Gastrocnemius medialis (tissue), 4 donors: Measurements from ENCODE around the gene ENDOV. TPM values are rescaled to one million over a fixed set of nuclear protein-coding genes. Genes with fewer than 3 reads are reported as not detected.

Experiments used
- ATAC-seq, 2 donors: fragments of 150-250 bp; one replicate each; pipeline ENCODE4 v1.9.1; 2016
- DNase-seq, 2 donors: peaks; one replicate each; pipeline ENCODE4 v3.0.0-alpha.2; 2019
- H3K27ac ChIP-seq, 4 donors: fragments of 200-600 bp; sonication (generic); 1 replicate in 1 of 4; 2 replicates in 3 of 4; pipeline ENCODE4 v1.5.1; 2016 to 2018; ENCODE audit warnings: mild to moderate bottlenecking in 2 of 4, moderate library complexity in 1 of 4
- H3K27me3 ChIP-seq, 3 donors: fragments of 200-600 bp; sonication (generic) in 2 of 3; 1 replicate in 1 of 3; 2 replicates in 2 of 3; pipeline versions ENCODE4 v1.5.1 to v1.6.0; 2016 to 2019; ENCODE audit warnings: mild to moderate bottlenecking in 1 of 3, moderate library complexity in 1 of 3
- H3K36me3 ChIP-seq, 2 donors: fragments of 200-600 bp; sonication (generic) in 1 of 2; one replicate each; pipeline ENCODE4 v1.5.1; 2017 to 2018
- H3K4me1 ChIP-seq, 2 donors: fragments of 200-600 bp; sonication (generic) in 1 of 2; one replicate each; pipeline ENCODE4 v1.5.1; 2016 to 2017; ENCODE audit warnings: mild to moderate bottlenecking in 2 of 2
- H3K4me3 ChIP-seq, 4 donors: fragments of 200-600 bp; sonication (generic) in 3 of 4; 1 replicate in 1 of 4; 2 replicates in 3 of 4; pipeline ENCODE4 v1.5.1; 2016 to 2019; ENCODE audit warnings: mild to moderate bottlenecking in 2 of 4
- H3K9me3 ChIP-seq, 3 donors: fragments of 200-600 bp; sonication (generic) in 2 of 3; 1 replicate in 1 of 3; 2 replicates in 2 of 3; pipeline ENCODE4 v1.5.1; 2016 to 2019
- POLR2A ChIP-seq, 2 donors: fragments of 450-650 bp; IDR thresholded peaks; one replicate each; pipeline ENCODE4 v1.6.1; 2017; ENCODE audit warnings: antibody characterized with exemption in 2 of 2, mild to moderate bottlenecking in 2 of 2, moderate library complexity in 2 of 2
- in situ Hi-C, 4 donors: fragments of 200-750 bp; cut with MboI; loops; one replicate each; pipeline versions ENCODE4 v1.15.0 to v1.8.0; 2017; ENCODE audit warnings: low sequenced_read_pairs in 4 of 4
- intact Hi-C: fragments of 100-400 bp; cut with DNase I; formaldehyde crosslinking; loops from one replicate; pipeline ENCODE4 v1.15.1; 2023; ENCODE audit warnings: low total_unique reads
- total RNA-seq, 4 donors: library from RNA; depleted of rRNA; stranded (reverse); fragments of >200 nt; gene quantifications; one replicate each; pipeline versions ENCODE4 v1.1.0 to v1.2.3, GENCODE V29; 2016
- TF ChIP-seq, protein P1 (sequence below), 5 experiments: fragments of 450-650 bp in 3 of 5; fragments of 200-600 bp in 2 of 5; sonication (generic) in 2 of 5; IDR thresholded peaks in 4 of 5; conservative IDR thresholded peaks in 1 of 5; 1 replicate in 4 of 5; 2 replicates in 1 of 5; pipeline ENCODE4 v1.5.1; 2016 to 2019; ENCODE audit warnings: antibody characterized with exemption in 5 of 5, mild to moderate bottlenecking in 3 of 5, moderate library complexity in 3 of 5

The ENDOV gene
- total RNA-seq, 4 donors from 2014 or later: 9.1 to 24.1 (median 18.0) TPM

DNA sequence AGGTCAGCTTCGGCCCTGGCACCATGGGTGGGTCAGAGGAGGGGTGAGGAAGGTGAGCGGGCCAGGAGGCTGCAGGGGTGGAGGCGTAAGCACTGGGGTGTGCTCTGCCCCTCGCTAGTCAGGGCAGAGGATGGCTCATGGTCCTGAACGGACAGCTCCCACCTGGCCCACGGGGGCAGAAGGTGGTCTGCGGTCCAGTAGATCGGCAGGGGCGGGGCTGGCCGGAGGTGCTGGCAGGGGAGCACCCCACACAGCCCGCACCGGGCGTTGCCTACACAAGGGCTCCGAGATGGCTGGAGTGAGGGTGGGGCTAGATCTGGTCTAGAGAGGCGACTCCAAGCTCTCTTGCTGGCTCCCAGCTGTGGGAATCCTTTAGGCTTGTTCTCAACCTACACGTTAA, 53.3 kb downstream of the ENDOV start:
- Histone ChIP-seq H3K36me3 (no peaks in the 10 kb centered on the region), H3K9me3 (no peaks in the 10 kb centered on the region), H3K4me1 (no peaks in the 10 kb centered on the region), H3K27ac (no peak overlapping the region), H3K4me3 (no peak overlapping the region), H3K27me3 (peaks cover 7 to 32% (median 14%) of the 10 kb centered on the region in 3 donors)
- DNase-seq (no peak), ATAC-seq (no peak)
- in situ Hi-C loops (no loop called here), intact Hi-C loops (no loop called here)
- TF ChIP-seq, protein P1, sequence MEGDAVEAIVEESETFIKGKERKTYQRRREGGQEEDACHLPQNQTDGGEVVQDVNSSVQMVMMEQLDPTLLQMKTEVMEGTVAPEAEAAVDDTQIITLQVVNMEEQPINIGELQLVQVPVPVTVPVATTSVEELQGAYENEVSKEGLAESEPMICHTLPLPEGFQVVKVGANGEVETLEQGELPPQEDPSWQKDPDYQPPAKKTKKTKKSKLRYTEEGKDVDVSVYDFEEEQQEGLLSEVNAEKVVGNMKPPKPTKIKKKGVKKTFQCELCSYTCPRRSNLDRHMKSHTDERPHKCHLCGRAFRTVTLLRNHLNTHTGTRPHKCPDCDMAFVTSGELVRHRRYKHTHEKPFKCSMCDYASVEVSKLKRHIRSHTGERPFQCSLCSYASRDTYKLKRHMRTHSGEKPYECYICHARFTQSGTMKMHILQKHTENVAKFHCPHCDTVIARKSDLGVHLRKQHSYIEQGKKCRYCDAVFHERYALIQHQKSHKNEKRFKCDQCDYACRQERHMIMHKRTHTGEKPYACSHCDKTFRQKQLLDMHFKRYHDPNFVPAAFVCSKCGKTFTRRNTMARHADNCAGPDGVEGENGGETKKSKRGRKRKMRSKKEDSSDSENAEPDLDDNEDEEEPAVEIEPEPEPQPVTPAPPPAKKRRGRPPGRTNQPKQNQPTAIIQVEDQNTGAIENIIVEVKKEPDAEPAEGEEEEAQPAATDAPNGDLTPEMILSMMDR (IDR thresholded peaks at IDR 0.05 in 4 of 5, conservative IDR thresholded peaks at IDR 0.05 in 1 of 5): no peak
- no peak for TF ChIP-seq POLR2A (IDR thresholded peaks at IDR 0.05)

DNA sequence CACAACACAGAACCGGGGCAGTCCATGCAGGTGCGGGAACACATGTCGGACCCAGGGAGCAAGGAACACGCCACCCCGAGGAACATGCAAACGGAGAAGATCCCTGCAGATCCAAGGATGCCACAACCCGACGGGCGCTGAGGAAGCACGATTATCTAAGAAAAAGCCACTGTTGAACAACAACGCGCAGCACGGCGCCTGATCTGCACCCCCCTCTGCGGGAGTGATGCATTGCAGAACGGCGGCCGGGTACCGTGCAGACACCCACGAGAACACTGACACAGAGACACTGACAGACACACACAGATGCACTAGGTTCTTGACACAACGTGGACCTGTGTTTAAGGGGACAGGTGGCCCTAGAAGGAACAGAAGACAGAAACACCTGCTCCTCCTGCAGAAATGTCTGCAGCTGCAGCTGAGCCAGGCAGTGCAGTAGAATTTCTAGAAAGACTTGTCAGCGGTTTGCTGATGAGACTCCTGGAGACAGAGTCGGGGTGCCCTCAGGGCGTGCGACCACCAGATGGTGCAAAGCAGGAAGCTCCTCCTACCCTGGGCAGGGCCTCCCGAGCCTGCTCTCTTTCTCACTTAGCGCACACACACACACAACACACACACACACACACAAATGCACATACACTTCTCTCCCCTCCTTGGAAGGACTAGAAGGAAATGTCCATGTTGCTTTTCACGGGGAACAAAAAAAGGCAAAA, 54.0 kb downstream of the ENDOV start:
- DNase-seq (no peak), ATAC-seq (no peak)
- intact Hi-C loops: no loop called here
- H3K4me3 ChIP-seq: no peak overlapping the region
- no peaks in the 10 kb centered on the region for H3K4me1 ChIP-seq
- H3K36me3 ChIP-seq: no peaks in the 10 kb centered on the region
- in situ Hi-C loops: no loop called here
- H3K27me3 ChIP-seq: peaks cover 13 to 38% (median 20%) of the 10 kb centered on the region in 3 donors
- TF ChIP-seq, protein P1 (IDR thresholded peaks at IDR 0.05 in 4 of 5, conservative IDR thresholded peaks at IDR 0.05 in 1 of 5): no peak
- TF ChIP-seq POLR2A (IDR thresholded peaks at IDR 0.05): no peak
- no peaks in the 10 kb centered on the region for H3K9me3 ChIP-seq
- no peak overlapping the region for H3K27ac ChIP-seq

DNA sequence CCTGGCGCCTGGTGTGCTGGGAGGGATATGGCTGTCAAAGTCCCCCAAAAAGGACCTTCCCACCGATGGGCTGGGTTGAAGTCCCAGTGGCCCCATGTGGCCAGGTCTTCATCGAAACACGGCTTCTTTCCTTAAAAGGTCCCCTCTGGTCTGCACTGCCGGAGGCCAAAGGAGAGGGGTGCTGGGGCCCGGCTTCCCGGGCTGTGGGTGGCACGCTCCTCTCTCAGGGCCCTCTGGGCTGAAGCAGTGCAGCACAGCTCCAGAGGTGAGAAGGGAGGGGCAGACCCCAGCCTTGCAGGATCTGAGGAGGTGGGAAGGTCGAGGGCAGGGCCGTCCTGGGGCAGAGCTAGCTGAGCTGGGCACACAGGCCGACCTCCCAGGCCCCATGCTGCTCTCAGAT, 54.7 kb downstream of the ENDOV start:
- intact Hi-C loops: no loop called here
- ATAC-seq: no peak
- peaks cover 19 to 46% (median 24%) of the 10 kb centered on the region in 3 donors for H3K27me3 ChIP-seq

DNA sequence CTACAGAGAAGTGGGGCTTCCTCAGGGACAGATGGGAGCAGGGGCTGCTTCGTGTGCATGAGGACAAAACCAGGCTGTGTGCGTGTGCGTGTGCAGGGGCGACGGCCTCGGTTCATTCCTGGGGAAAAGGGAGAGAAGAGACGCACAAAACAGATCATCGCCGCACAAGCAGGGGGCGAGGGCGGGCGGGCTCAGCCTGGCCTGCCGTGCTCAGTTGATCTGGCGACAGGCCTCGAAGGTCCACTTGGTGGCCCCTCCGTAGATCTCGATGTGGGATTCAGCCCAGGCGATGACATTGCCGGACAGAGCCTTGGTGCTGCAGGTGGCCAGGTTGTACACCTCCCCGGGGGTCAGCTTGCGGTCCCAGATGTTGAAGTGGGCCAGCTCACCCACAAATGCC, 55.6 kb downstream of the ENDOV start:
- Histone ChIP-seq H3K9me3 (no peaks in the 10 kb centered on the region), H3K27ac (no peak overlapping the region), H3K4me3 (no peak overlapping the region), H3K27me3 (peaks cover 29 to 55% (median 33%) of the 10 kb centered on the region in 3 donors), H3K4me1 (peaks cover 4 to 8% of the 10 kb centered on the region in 2 donors), H3K36me3 (no peaks in the 10 kb centered on the region)
- intact Hi-C loops: no loop called here
- DNase-seq: no peak
- no peak for ATAC-seq
- in situ Hi-C loops: no loop called here
- TF ChIP-seq POLR2A (IDR thresholded peaks at IDR 0.05): no peak

More for the DNA sequence above, 54.7 kb downstream of the ENDOV start:
- Histone ChIP-seq H3K9me3 (no peaks in the 10 kb centered on the region), H3K27ac (no peak overlapping the region), H3K4me1 (peaks cover 3 to 4% of the 10 kb centered on the region in 2 donors), H3K36me3 (no peaks in the 10 kb centered on the region), H3K4me3 (no peak overlapping the region)
- TF ChIP-seq POLR2A (IDR thresholded peaks at IDR 0.05): no peak
- TF ChIP-seq, protein P1 (IDR thresholded peaks at IDR 0.05 in 4 of 5, conservative IDR thresholded peaks at IDR 0.05 in 1 of 5): no peak
- in situ Hi-C loops: no loop called here
- DNase-seq: no peak

DNA sequence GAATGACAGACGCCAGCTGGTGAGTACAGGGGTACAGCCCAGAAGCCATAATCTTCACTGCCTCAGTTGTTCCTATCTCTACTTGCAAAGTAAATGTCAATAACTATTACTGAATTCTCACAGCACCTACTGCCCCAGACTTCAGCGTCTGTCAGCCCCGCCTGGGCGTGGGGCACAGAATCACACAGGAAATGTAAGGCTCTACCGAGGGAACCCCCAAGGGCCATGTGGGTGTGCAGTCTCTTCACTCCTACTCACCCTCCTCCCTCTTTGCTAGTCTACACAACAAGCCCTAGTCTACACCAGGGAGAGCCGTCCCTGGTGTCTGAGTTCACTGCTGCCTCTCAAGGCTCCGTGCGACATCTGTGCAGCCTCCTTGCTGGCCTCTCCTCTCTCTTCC, 57.0 kb downstream of the ENDOV start:
- no peak overlapping the region for H3K4me3 ChIP-seq
- in situ Hi-C loops (no loop called here), intact Hi-C loops (no loop called here)
- H3K27ac ChIP-seq: no peak overlapping the region
- no peaks in the 10 kb centered on the region for H3K9me3 ChIP-seq
- peaks cover 35 to 55% (median 37%) of the 10 kb centered on the region in 3 donors for H3K27me3 ChIP-seq
- peaks cover 12 to 14% of the 10 kb centered on the region in 2 donors for H3K4me1 ChIP-seq
- no peak for DNase-seq
- ATAC-seq: no peak
- TF ChIP-seq, protein P1 (IDR thresholded peaks at IDR 0.05 in 4 of 5, conservative IDR thresholded peaks at IDR 0.05 in 1 of 5): no peak
- no peak for TF ChIP-seq POLR2A (IDR thresholded peaks at IDR 0.05)
- H3K36me3 ChIP-seq: no peaks in the 10 kb centered on the region
